Urothelium cell line (cell line): Measurements from ENCODE around the gene C12orf60.
A peak's percentile ranks its signal among the peaks of the same experiment; 100 is the strongest.

Experiments
- DNase-seq: peaks from one replicate; pipeline ENCODE4 v3.0.0; 2011; ENCODE audit warnings: low spot score, mixed read lengths
- FAIRE-seq: peaks from 2 replicates; lab custom pipeline; 2011; peaks lifted over from hg19 to GRCh38; lab: Jason Lieb, UNC

Gene C12orf60

DNA sequence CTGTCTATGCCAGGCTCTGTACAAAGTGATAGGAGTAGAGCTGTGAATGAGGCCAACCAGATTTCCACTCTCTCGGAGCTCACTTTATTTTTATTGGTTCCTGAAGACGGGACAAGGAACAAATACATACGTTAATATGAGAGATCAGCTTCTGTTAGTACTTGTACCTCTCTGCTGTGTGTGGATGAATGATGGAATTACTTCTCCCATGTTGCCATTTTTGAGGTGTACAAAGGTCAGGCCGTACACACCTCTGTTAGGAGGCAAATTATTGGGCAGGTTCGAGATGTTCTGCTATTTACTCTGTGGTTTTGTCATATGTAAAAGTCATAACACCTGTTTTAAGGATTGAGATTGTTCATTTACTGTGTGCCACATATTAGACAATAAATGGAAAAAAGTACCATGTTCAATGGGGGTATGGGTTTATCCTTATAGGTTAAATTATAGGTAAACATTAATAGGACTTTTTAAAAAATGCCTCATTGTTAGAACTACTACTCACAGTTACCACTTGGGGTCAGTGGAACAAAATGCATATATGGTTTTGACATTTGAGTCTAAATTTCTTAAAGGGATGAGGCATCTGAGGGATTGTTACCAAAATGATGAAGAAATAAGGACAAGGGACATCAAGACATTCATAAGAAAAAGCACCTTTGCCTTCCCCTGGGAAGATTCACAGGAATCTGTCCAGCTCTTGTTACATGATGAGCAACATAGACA, 27.1 kb upstream of the C12orf60 start:
- FAIRE-seq = no peak

DNA sequence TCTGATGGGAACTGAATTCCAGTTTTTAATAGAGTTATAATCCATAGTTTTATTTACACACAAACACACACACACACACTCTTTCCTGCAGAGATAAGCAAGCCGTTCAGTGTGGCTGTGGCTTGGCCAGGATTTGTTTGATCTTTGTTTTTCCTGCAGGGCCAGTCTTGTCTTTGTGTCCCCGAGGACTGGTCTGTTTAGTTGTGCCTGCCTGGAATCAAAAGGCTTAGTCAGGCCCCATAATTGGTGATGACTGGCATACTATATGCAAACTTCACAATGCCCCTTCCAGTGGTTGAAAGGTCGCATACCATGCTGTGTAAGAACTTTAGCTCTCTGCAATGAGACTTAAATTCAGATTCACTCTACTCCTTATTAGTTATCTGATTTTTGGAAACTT, 26.2 kb upstream of the C12orf60 start:
- FAIRE-seq (no peak), DNase-seq (no peak)

More for the DNA sequence above, 27.1 kb upstream of the C12orf60 start:
- DNase-seq = no peak

DNA sequence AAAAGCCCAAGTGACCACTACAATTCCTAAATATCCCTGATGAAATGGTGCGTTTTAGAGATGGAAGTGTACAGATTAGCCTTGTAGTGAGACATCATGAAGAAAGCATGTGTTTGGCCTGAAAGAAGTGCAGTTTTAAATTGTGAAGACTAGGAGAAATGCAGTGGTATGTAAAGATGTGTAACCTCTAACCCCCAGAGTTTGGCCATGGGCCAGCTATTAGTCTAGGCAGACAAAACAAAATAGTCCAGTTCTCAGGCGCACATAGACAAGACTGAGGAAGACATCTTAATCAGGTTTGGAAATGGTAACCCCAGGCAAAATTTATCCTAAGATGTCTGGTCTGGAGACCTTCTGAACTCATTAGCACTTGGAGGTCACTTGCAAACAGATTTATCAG, 23.6 kb upstream of the C12orf60 start:
- no peak for FAIRE-seq
- DNase-seq = no peak

DNA sequence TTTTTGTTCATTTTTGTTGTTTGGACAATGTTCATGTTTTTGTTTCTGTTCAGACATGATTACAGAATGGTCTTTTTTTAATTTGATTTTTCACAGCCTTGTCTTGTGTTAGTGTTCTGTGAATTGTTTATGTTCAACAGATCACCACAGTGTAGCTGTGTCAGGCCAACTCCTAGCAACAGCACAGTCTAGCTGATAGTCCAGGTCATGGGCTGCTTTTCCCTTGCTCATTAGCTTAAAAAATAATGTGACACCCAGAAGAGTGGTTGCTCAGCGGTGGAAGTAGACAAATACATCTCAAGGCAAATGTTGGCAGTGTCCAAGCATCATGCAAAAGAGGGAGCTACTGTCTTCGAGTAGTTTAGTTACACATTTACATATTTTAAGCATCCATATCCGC, 22.6 kb upstream of the C12orf60 start:
- FAIRE-seq (peak; percentile 17), DNase-seq (no peak)

DNA sequence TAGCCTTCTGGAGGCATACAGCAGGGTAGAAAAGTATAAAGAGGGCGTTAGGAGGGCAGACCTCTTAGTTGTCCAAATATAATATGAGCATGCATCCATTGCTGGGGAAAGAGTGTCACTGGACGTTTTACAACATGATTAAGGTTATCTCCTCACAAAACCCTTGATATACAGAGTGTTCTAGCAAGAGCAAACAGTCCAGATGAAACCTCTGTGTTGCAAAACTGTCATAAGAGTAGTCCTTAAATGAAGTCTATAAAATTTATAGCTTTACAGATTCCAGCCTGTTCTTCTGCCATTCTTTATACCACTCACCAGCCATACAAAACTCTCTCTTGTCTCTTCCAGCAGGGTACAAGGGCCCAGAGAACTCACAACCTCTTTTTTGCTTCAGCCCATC, 21.9 kb upstream of the C12orf60 start:
- FAIRE-seq (no peak), DNase-seq (no peak)

DNA sequence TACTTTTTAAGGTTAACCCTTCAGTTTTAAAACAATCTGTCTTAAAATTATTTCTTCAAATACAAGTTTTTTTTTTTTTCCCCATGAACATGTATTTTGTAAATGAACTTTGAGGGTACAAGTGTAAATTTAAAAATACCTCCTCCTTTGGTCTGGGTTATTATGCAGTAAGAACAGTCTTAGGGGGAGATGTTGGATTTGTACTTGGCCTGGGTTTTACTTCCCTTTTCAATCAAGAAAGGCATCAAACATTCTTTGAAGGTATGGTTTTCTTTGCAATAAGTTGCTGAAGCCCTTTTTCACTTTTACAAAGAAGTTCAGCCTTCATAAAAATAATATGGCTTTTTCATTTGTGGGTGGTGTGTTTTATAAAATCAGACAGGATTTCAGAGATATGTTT, 20.7 kb upstream of the C12orf60 start:
- FAIRE-seq = no peak
- DNase-seq = no peak

DNA sequence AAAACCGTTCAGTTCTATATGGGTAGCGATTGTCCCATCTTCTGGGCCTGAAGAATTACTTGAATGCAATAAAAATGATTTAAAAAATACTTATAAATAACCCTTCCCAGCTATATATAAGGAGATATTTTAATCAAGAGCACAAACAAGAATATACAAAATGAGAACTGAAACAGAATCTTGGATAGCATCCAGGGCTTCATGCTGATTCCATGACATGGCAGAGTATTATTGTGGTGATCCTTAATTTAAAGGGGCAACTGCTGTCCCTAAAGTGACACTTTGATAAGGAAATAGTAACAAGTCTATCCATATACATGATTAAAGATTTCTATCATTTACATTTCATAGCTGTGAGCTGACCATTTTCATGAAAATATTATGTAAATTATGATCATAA, 19.0 kb upstream of the C12orf60 start:
- no peak for FAIRE-seq

DNA sequence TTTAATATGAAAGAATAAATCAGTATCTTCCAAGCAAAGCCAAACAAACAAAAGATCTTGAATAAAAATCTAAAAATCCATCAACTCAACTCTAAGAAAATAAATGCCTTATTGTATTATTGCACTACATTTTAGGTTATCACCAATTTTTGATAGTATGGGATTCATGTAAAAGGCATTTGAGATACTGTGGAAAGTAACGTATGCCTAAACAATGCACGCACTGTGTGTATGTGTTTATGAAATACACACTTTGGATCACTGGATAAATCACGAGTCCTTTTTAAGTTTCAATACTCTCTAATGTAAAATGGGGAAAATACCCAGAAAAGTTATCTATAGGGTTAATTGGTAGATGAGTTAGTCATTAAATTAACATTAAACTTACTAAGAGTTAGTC, 17.9 kb upstream of the C12orf60 start:
- FAIRE-seq (no peak), DNase-seq (no peak)

More for the DNA sequence above, 19.0 kb upstream of the C12orf60 start:
- no peak for DNase-seq

DNA sequence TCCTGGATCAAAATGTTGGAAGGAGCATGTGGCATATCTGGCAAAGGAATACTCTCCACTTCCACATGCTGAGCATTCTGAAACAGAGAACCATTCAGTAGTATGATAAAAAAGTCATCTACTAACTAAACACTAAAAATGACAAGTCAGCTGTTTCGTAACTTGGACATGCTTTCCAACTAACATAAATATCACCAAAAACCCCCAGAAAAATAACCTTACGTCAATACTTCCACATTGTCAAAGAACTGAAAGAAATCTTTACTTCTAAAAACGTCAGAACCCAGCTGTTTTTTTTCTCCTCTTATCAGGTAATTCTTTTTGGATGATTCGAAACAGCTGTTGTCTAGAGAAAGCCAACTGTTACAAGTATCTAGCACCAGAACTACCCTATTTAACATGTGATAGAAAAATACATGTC, 8.4 kb upstream of the C12orf60 start:
- DNase-seq (no peak), FAIRE-seq (no peak)

DNA sequence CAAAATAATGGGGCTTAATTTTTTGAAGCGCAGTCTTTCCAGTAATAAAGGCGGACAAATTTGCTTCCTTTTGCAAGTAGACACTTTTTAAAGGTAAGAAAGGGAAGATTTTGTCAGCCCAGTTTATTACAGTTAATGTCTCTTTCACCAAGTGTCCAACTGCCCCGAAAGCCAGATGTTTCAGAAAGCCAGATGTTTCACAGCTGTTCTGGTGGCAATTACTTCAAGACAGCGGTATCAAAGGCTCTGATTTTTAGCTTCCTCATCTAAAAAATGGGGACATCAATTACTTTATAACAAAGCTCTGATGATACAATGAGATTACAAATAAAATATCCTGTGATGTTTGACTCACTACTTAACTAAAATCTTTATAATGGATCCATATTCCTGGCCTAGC, 1.2 kb upstream of the C12orf60 start:
- FAIRE-seq = no peak
- no peak for DNase-seq

DNA sequence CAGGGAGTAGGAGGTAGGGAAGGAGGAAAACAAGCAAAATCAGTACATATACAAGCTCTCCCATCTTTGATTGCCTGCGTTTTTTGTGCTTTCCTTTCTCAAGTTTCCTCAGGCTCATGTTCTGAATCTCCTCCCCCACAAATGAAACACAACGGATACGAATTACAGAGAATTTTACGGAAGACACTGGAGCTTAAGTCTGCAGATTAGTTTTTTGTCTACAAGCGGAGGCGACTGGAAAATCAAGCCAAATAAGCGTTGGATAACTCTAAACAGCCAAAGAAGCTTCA, 804 bp upstream of the C12orf60 start:
- FAIRE-seq = no peak
- DNase-seq = no peak

DNA sequence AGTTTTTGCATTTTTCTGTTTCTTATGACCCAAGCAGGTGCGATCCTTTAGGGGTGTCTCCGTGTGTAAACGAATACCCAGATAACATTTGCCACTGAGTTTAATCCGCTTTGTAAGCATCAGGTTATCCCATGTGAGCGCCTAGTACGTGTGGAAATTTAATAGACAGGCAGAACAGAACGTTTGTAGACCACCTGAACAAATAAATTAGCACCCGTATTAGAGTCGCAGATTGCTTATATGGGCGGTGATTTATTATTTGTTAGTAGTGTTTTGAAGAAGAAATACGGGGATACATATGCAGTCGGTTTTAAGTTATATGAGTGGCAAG, 325 bp downstream of the C12orf60 start:
- DNase-seq (no peak), FAIRE-seq (no peak)

DNA sequence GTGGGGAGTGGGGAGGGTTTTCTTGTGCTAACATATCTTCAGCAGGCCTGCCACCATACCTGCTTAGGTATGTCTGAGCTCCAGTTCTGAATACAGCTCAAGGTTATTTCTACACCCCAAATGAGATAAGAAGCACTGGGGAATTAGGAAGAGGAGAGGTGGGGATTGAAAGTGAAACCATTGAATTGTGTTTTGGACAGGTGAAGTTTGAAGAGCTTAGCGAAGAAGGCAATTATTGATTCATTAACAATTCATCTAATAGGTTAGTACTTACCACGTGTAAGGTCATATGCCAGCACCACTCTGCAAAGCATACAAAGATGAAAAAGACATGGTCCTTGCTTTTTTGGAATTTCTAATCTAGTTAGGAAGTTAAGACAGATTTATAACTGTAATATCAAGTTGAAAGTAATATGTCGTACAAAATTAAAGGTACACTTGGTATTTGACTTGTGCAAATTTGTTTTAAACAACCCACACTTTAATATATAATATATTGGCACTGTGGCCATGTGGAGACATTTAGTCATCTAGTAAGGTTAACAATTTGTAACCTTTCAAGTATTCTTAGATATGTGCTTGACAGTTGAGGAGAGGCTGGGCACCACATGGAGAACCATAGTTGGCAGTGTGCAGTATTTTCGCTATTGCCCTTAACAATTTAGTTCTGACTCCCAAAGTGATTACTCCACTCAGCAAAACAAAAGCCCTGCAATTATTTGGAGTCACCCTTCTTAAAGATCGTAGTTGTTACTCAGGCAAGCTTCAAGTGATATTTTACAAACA, 6.9 kb downstream of the C12orf60 start:
- no peak for DNase-seq
- no peak for FAIRE-seq

DNA sequence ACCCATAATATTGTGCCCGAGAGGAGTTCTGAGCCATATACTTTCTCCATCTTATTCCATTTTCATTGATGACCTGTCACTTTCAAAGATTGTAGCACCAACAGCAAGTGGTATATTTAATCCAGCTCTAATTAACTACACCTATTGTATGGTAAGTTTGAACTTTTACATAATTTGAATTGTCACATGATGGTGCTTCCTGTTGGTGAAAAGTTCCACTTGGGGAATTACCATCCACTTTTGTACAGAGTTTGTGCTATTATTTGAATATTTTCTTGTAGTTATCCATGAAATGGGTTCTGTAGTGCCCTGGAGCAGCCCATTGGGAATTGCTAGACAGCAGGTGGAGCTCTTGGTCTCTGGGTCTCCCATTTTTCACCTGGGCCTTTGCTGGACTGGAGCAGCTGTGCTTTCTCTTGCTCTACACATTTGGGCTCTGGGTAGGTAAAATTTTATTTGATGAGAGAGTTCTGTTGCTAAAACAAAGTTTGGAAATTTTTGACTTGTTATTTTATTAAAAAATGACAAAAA, 7.5 kb downstream of the C12orf60 start:
- FAIRE-seq = peak; percentile 30

DNA sequence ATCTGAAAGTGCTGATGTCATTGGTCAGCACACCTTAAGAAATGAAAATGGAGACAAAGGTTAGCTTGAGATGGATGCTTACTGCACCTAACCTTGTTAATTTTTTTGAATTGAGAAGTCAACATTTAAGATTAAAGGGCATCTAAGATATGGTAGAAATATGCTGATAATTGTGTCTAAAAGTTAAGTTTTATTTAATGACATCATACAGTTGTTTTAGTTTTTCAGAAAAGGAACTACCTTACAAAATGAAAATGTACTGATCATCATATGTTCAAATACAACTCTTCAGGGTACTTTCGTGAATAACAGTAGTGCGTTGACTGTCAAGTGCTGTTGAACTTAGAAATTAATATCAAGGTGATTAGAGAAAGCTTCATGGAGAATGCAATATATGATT, 8.0 kb downstream of the C12orf60 start:
- DNase-seq (no peak), FAIRE-seq (no peak)

More for the DNA sequence above, 7.5 kb downstream of the C12orf60 start:
- peak; percentile 49 for DNase-seq

DNA sequence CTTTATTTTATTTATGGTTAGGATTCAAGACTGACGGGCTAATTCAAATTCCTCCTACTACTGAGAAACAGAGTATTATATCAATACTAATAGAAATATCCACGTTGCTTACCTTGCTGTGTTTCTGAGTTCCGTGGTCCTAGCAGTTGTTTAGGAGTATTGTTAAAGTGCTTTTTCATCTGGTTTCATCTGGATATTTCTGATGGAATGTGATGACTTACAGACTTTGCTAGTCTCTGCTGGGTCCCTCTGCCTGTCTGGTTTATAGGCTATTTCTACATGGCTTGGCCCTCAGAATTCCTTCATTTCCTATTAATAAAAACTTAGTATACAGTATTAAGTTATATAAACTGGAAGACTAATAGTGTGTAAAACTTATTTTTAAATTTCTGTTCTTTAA, 10.5 kb downstream of the C12orf60 start, which contains the start of gene SMCO3:
TSS of gene SMCO3 (minus strand) at position 169 of the 400 bp plus-strand sequence. CDS start 7,502 bp downstream, outside the sequence.
- DNase-seq (no peak), FAIRE-seq (no peak)

DNA sequence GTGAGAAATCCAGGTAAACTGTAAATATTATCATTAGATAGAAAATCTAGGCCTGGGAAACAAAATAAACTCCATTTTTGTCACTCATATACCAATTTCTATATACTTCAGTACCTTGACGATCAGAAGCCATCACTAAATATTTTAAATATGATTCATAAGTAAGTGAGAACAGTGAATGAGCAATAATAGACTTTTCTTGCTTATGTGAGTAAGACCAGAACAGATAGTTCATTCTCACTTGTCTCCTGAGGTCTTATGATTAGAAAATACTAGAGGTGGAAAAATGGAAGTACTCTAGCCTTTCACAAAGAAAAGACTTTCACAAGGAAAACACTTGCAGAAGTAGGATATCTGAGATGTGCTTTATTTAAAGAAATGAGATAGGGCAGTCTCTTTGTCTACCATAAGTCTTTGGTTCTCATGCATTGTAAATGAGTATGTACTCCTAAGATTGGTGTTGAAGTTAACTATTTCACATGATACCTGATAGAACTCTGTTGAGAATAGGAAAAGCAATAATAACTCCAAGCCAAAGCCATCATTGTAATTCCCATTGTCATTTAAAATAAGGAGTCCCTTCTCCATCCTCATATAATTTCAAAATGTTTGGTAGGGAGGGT, 20.7 kb downstream of the C12orf60 start:
- FAIRE-seq (no peak), DNase-seq (no peak)

DNA sequence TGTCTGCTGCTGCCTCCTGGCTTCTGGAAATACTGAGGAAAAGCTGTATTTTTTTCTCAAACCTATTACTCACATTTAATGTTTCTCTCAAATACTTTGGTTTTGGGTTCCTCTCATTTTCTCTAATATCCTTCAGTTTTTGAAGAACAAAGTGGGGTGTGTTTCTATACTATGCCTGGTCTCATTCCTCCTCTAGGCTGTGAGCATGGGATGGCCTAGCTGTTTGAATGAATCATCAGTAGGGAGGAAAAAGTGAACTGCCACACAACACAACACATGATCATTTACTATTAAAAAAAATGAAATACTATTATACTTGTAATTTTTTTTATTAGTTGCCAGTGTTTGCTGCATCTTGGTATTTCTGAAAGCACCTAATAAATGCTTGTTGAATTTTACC, 21.8 kb downstream of the C12orf60 start:
- DNase-seq (no peak), FAIRE-seq (no peak)

DNA sequence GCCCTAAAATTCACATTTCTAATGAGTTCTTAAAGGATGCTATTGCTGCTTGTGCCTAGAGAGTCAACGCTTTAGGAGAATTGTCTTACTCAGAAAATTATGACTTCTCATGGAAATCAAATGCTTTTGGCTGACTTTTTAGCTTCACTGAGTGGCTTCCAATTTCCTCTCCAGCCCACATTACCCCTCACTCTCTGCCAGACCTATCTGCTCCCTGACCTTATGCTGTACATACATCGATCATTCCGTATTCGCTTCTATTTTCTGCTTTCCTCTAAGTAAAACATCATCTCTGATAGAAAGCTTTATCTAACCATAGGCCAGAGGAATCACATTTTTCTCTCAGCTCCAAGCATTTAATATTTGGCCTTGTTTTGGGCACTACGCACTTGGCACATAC, 23.0 kb downstream of the C12orf60 start:
- FAIRE-seq (no peak), DNase-seq (no peak)

DNA sequence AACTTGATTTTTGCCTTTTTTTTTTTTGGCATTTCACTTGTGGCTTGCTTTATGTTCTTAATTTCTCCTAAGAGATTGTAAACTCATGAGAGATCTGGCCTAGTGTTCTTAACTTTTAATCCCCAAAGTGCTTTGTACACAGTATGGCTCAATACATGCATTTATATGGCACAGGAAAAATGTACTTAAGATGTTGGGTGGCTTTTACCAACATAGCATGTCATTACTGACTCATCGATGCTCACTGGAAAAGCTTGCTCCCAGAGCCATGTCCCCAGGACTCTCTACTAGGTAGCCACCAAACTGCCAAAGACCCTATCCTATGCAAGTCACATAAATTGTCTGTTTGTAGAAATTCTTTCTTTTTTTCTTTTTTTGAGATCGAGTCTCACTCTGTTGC, 23.6 kb downstream of the C12orf60 start:
- FAIRE-seq (no peak), DNase-seq (no peak)

DNA sequence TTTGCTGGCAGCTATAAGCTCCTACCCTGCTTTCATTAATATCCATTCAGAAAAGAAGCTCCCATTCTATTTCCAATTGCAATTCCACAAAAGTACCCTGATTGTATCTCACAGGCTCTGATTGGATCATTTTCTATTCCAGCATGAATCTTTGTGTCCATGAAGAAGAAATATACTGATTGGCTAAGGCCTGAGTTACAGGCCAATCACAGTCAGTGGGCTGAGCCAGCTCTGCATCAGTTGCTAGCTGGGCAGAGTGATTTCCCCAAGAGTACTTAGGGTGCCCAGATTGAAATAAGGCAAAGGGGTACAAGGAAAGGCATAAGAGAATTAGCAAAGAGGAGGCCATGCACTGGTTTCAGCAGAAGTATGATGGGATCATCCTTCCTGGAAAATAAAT, 25.4 kb downstream of the C12orf60 start:
- FAIRE-seq = no peak
- DNase-seq = no peak

DNA sequence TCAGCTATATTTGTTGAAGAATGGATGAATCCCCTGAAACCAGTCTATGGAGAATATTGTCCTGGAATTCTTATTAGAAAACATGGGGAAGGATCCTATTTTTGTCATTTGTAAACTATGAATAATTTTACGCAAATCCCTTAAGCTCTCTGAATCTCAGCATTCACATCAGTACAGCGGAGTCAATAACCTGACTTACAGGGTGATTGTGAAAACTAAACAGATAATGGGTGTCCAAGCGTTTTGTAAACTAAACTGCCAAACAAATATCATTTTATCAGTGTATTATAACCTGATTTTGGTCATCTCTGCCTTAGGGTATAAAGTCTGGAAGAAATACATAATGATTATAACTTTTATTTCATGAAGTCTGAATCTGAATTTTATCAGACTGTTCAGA, 29.9 kb downstream of the C12orf60 start:
- DNase-seq = no peak

More for the DNA sequence above, 29.9 kb downstream of the C12orf60 start:
- FAIRE-seq = no peak
